ENCODE results near the gene WDR33.

DNA sequence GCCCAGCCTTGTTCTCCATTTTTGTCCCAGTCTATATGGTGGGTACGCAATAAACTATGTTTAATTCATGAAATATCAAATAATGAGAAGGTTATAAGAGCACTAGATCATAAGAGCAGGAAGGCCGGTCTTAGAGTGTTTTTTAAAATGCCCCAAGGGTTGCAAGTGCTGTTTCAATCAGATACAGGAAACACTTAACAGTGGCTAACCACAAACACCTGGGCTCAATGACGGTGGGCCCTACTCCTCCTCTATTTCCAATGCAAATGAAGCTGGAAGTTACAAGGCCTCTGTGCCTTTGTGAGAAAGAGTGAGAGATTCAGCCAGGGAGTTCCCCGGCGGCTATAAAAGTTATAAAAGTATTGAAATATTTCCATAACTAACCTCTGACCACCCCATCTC lies 18.9 kb upstream of the WDR33 start:
- TF ChIP-seq EZH2 (IDR thresholded peaks at IDR 0.05; ENCODE audit: insufficient read depth, poor library complexity, severe bottlenecking) (no peak), EZH2phosphoT487 (IDR thresholded peaks at IDR 0.05; ENCODE audit: insufficient read depth, low read depth) (no peak)

All from GM23248 (cell line).